GM12865 (cell line): Measurements from ENCODE around the gene NFIA.

Experiments
- DNase-seq: peaks from one replicate; pipeline ENCODE4 v3.0.0; 2010; ENCODE audit warnings: low read depth
- H3K4me3 ChIP-seq: 2 replicates; pipeline ENCODE4 v1.5.1; 2011; ENCODE audit warnings: mild to moderate bottlenecking, low read depth, low read length, control low read depth
- TF ChIP-seq, protein P1 (sequence below): IDR thresholded peaks from 2 replicates; pipeline ENCODE4 v1.5.1; 2011; ENCODE audit warnings: low read length, control low read depth, low read depth, inconsistent platforms; ENCODE audit not compliant: insufficient read depth; ENCODE audit errors: missing control alignments

The NFIA gene

DNA sequence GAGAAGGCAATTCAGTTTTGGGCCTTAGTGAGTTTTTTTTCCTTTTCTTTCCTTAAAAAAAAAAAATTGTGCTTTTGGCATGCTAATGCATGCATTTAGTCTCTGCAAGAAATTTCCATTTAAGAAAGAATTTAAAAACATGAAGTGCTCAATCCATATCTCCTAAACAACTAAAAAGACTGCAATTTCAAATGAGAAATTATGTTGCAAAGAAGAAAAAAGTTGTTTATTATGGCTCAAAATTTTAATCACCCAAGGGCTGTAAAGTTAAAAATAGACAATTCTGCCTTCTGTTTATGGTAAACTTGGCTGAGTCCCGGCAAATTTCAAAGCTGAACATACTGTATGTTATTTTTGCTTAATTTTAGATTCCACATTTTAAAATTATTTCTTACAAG, 59.7 kb downstream of the NFIA start:
- H3K4me3 ChIP-seq, result no peak overlapping the region
- no peak for DNase-seq
- TF ChIP-seq, protein P1, sequence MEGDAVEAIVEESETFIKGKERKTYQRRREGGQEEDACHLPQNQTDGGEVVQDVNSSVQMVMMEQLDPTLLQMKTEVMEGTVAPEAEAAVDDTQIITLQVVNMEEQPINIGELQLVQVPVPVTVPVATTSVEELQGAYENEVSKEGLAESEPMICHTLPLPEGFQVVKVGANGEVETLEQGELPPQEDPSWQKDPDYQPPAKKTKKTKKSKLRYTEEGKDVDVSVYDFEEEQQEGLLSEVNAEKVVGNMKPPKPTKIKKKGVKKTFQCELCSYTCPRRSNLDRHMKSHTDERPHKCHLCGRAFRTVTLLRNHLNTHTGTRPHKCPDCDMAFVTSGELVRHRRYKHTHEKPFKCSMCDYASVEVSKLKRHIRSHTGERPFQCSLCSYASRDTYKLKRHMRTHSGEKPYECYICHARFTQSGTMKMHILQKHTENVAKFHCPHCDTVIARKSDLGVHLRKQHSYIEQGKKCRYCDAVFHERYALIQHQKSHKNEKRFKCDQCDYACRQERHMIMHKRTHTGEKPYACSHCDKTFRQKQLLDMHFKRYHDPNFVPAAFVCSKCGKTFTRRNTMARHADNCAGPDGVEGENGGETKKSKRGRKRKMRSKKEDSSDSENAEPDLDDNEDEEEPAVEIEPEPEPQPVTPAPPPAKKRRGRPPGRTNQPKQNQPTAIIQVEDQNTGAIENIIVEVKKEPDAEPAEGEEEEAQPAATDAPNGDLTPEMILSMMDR, result no peak

DNA sequence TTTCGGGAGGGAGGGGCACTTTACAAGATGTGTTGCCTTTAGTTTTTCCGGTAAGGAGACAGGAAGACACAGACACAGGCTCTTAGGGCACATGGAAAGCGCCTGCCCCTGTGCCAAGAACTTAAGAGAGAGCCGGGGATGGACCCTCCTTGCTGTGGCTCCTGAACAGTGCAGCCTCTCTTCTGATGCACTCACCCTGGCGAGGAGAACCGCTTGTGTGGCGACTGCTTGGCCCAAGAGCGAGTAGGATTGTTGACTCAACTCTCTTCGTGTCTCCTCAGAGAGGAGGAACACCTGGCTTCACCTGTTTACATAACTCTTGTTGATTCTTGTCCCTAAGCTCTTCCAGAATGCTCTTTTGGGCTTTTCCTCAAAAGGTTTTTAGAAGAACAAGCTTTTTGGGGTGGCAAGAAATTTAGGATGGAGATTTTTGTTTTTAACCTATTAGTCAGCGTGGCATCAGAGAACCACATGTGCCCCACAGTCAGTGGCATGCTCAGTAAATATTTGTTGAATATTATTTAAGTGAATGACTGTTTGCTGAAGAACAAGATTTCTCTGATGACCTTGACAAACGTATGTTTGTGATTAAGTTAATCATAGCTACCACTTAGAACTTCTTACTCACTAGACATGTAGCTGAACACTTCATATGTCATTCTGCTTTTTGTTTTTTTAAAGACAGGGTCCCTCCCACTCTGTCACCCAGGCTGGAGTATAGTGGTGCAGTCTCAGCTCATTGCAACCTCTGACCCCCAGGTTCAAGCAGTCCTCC, 60.6 kb downstream of the NFIA start:
- TF ChIP-seq, protein P1, result no peak
- H3K4me3 ChIP-seq, result no peak overlapping the region
- no peak for DNase-seq

DNA sequence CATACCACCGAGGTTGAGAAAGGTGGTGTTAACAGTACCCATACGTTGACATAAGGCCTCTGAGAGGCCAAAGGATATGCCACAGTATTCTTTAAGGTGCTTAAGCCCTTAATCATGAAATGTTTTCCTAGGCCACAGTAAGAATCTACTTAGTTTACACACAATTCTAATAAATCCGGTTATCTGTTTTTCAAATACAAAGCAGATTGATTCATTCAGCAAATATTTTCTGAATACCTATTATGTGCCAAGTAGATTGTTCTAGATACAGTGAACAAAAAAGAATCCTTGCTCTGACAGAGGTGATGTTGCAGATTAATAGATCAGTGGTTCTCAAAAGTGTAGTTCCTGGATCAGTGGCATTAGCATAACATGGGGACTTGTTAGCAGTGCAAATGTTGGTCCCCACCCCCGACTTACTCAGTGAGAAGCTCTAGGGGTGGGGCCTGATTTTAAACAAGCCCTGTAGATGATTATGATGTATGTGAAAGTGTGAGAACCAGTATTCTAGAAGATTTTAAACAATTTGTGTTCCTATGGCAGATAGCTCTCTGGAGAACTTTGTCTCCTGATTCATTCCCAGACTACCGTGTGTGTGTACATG, 61.6 kb downstream of the NFIA start:
- no peak for DNase-seq
- no peak overlapping the region for H3K4me3 ChIP-seq
- TF ChIP-seq, protein P1, result no peak

DNA sequence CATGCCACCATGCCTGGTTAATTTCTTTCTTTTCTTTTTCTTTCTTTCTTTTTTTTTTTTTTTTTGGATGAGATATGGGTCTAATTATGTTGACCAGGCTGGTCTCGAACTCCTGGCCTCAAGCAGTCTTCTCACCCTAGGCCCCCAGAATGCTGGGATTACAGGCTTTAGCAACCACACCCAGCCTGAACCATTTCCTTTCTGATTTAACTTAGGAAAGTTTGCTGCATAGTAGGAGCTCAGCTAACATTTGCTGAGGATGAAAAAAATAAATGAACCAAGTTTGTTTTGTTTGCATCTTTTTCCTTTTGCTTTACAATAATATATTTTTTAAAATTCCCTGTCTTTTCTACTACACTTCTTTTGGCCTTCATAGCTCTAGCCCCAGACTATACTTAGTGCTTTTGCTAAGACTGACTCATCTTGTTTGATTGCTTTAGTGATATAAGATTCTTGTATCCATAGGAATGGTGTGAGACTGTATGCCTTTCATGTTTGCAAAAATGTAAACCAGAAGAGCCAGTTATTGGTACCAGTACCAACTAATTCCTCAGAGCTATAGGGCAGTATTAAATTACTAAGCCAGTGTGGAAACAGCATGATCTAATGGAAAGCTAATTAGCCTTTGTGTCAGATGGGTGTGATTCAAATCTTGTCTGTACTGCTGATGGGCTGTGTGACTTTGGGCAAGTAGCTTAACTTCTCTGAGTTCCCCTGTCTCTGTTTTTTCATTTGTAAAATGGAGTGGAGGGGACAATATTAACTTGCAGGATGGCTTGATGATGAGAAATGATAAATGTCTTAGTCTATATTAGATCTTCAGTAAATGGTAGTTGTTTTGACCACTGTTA, 66.9 kb downstream of the NFIA start:
- DNase-seq, result no peak
- TF ChIP-seq, protein P1, result no peak
- no peak overlapping the region for H3K4me3 ChIP-seq

DNA sequence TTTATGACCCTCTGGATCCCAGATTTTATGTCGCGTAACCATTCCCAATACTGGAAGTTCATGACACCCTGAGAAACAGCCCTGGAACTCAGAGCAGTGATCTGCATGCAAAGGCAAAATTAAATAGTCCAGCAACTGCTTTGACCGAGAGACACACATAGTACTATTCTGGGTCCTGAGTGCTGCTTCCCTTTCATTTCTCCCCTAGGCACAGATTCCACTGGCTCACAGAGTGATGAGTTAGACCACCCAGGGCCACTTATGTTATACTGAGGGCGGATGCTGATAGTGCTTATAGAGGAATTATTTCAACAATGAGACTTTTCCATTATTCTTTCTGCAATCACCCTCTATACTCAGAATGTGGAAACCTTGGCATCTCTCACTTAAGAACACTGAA, 69.2 kb downstream of the NFIA start:
- H3K4me3 ChIP-seq, result no peak overlapping the region
- TF ChIP-seq, protein P1, result no peak
- no peak for DNase-seq

DNA sequence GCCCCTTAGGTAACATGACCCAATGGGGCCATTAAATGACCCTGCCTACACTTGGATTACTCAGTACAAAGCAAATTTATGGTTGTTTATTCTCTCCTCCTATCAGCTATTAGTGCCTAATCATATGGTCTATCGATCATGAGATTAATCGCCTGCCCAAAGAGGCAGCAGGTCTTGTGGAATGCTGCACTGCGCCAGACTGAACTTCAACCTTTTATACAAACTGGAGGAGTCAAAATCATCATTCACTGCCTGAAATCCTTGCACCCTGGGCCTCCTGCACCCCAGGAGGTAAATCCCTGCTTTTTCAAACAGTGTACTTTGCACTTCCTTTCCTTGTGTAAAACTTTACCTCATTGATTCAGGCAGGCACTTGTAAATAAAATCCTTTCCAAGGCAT, 69.7 kb downstream of the NFIA start:
- H3K4me3 ChIP-seq, result no peak overlapping the region
- TF ChIP-seq, protein P1, result no peak
- DNase-seq, result no peak
